ENCODE results near the gene STX16. TPM values are rescaled to one million over a fixed set of nuclear protein-coding genes. Genes with fewer than 3 reads are reported as not detected.

Gene STX16
- total and polyA plus RNA-seq, 9 of the 15 experiments (the other 6 are each of a cell fraction or from before 2014, with no cell fraction given): 4.4 to 43.5 (median 14.7) TPM

DNA sequence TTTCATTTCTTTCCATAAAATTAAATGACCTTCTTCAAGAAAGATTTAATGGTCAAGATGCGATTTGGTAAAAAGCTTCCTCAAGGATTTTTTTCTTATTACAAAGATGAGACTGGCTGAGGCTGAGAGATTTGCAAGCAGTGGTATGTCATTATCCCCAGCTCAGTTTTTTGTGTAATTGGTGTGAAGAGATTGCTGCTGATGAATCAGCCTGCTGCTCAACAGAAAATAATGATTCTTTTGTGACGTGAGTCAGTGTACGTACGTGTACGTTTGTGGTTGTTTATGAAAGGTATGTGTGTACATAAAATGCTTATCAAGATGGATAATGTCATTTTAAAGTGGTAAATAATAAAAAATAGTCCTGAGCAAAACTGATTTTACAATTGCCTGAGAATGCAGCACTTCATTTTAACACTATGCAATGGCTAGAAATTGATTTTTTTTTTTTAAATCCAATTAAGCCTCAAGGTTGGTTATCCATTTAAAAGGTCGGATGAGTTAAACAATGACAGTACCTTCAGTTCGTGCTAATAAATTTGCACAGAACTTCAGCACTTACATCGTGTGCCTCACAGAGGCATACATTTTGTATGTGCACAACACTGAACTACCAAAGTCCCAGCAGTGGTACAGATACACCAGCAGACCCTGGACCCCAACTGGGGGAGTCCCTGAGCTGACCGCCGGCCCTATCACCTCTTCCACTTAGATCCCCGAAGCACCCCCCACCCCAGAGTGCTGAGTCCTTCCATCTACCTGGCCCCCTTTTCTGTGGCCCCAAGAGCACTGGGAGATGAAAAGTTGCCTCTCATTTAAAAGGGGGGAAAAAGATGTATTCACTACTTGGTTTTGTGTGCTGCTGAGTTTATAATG lies 31.8 kb downstream of the STX16 start:
- ATAC-seq: no peak
- Histone ChIP-seq H4K20me1 (replicated peaks; ENCODE audit: control insufficient read depth, insufficient read depth, low read length) (no peaks in the 10 kb centered on the region), H3K79me2 (ENCODE audit: control insufficient read depth, insufficient read depth, low read length) (no peaks in the 10 kb centered on the region), H2AFZ (ENCODE audit: low read depth, low read length) (no peak overlapping the region), H3K4me3 (no peak overlapping the region), H3K4me1 (replicated peaks in 1 of 2; ENCODE audit: control insufficient read depth in 2 of 2, insufficient read depth in 2 of 2, low read length in 2 of 2) (no peaks in the 10 kb centered on the region), H3K4me2 (ENCODE audit: insufficient read depth, low read length) (no peak overlapping the region), H3K9me1 (ENCODE audit: control insufficient read depth, insufficient read depth, low read length) (no peaks in the 10 kb centered on the region), H3K9ac (ENCODE audit: insufficient read depth in 1 of 2, low read depth in 2 of 2, low read length in 2 of 2) (no peak overlapping the region), H3K9me3 (replicated peaks; ENCODE audit: control insufficient read depth, insufficient read depth, low read depth, low read length) (no peaks in the 10 kb centered on the region), H3K27me3 (ENCODE audit: control insufficient read depth in 2 of 2, insufficient read depth in 2 of 2, low read length in 2 of 2) (no peaks in the 10 kb centered on the region), H3K36me3 (ENCODE audit: control insufficient read depth, insufficient read depth, low read length) (peaks cover 18% of the 10 kb centered on the region; the same call in 1 of the 3 replicates), H3K27ac (ENCODE audit: extremely low read depth, low read depth, low read length) (no peak overlapping the region)
- intact Hi-C loops (cut with micrococcal nuclease) (no loop called here), in situ Hi-C loops (cut with MboI) (no loop called here)
- ChIA-PET CTCF (ENCODE audit: low intra/inter-chr PET ratio) (no interaction called here), POLR2A (interaction anchor here (0.6 kb wide), 1 partner anchor 18 kb away, joined by 3 read pairs; no protein-coding TSS in a partner anchor)
- WGBS (ENCODE audit: insufficient coverage, low coverage, missing lambda C conversion rate): 81% methylated on average over 9 of the region's 11 CpGs
- no TSS peak for BruUV-seq (replicated peaks)
- DNase-seq (ENCODE audit: extremely low read depth in 1 of 4, low spot score in 3 of 4): no peak
- no peak for FAIRE-seq
- TF ChIP-seq, protein P1, sequence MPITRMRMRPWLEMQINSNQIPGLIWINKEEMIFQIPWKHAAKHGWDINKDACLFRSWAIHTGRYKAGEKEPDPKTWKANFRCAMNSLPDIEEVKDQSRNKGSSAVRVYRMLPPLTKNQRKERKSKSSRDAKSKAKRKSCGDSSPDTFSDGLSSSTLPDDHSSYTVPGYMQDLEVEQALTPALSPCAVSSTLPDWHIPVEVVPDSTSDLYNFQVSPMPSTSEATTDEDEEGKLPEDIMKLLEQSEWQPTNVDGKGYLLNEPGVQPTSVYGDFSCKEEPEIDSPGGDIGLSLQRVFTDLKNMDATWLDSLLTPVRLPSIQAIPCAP (CRISPR knock-in tag; IDR thresholded peaks at IDR 0.05; ENCODE audit: borderline replicate concordance): no peak
- TF ChIP-seq SRSF7 (optimal IDR thresholded peaks at IDR 0.05; ENCODE audit: low read depth, low read length) (no peak), PHB2 (IDR thresholded peaks at IDR 0.05; ENCODE audit: low read depth) (no peak), CREBBP (IDR thresholded peaks at IDR 0.05; ENCODE audit: low read depth, low read length) (no peak), ZNF311 (CRISPR knock-in tag; IDR thresholded peaks at IDR 0.05) (no peak), BMI1 (IDR thresholded peaks at IDR 0.05; ENCODE audit: low read length) (no peak), ZNF79 (CRISPR knock-in tag; IDR thresholded peaks at IDR 0.05; ENCODE audit: low read depth) (no peak), ETV1 (tag; conservative IDR thresholded peaks at IDR 0.05; ENCODE audit: low read depth) (no peak), MYNN (IDR thresholded peaks at IDR 0.05) (no peak), MYNN (CRISPR knock-in tag; IDR thresholded peaks at IDR 0.05) (no peak), NFIX (CRISPR knock-in tag; IDR thresholded peaks at IDR 0.05; ENCODE audit: low read depth) (no peak)
- TF ChIP-seq, protein P2, sequence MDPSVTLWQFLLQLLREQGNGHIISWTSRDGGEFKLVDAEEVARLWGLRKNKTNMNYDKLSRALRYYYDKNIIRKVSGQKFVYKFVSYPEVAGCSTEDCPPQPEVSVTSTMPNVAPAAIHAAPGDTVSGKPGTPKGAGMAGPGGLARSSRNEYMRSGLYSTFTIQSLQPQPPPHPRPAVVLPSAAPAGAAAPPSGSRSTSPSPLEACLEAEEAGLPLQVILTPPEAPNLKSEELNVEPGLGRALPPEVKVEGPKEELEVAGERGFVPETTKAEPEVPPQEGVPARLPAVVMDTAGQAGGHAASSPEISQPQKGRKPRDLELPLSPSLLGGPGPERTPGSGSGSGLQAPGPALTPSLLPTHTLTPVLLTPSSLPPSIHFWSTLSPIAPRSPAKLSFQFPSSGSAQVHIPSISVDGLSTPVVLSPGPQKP (CRISPR knock-in tag; IDR thresholded peaks at IDR 0.05): no peak
- TF ChIP-seq, protein P3, sequence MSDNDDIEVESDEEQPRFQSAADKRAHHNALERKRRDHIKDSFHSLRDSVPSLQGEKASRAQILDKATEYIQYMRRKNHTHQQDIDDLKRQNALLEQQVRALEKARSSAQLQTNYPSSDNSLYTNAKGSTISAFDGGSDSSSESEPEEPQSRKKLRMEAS (CRISPR knock-in tag; IDR thresholded peaks at IDR 0.05): no peak
- TF ChIP-seq, protein P4, sequence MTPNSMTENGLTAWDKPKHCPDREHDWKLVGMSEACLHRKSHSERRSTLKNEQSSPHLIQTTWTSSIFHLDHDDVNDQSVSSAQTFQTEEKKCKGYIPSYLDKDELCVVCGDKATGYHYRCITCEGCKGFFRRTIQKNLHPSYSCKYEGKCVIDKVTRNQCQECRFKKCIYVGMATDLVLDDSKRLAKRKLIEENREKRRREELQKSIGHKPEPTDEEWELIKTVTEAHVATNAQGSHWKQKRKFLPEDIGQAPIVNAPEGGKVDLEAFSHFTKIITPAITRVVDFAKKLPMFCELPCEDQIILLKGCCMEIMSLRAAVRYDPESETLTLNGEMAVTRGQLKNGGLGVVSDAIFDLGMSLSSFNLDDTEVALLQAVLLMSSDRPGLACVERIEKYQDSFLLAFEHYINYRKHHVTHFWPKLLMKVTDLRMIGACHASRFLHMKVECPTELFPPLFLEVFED (CRISPR knock-in tag; conservative IDR thresholded peaks at IDR 0.05): no peak
- TF ChIP-seq, protein P5, sequence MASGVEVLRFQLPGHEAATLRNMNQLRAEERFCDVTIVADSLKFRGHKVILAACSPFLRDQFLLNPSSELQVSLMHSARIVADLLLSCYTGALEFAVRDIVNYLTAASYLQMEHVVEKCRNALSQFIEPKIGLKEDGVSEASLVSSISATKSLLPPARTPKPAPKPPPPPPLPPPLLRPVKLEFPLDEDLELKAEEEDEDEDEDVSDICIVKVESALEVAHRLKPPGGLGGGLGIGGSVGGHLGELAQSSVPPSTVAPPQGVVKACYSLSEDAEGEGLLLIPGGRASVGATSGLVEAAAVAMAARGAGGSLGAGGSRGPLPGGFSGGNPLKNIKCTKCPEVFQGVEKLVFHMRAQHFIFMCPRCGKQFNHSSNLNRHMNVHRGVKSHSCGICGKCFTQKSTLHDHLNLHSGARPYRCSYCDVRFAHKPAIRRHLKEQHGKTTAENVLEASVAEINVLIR (CRISPR knock-in tag; IDR thresholded peaks at IDR 0.05): no peak
- TF ChIP-seq, protein P6, sequence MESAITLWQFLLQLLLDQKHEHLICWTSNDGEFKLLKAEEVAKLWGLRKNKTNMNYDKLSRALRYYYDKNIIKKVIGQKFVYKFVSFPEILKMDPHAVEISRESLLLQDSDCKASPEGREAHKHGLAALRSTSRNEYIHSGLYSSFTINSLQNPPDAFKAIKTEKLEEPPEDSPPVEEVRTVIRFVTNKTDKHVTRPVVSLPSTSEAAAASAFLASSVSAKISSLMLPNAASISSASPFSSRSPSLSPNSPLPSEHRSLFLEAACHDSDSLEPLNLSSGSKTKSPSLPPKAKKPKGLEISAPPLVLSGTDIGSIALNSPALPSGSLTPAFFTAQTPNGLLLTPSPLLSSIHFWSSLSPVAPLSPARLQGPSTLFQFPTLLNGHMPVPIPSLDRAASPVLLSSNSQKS (CRISPR knock-in tag; IDR thresholded peaks at IDR 0.05): no peak
